ENCODE results near the gene PHF24.

The PHF24 gene

DNA sequence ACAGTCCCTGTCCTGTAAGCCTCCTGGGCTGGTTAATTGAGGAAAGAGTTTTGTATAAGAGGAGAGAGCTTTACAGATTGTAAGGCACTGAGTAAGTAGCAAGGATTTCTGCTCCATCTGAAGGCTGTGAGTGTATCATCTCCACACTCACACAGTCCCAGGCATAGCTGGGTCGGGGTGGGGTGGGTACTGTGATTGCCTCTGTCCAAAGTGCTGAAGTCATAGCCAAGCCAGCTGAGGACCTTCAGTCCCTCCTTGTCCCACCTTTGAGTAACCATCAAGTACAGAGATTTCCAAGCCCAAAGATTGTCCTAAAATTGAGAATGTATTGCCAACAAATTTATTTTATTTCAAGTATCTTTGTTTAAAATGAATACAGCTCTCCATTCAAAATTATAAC is 26.0 kb downstream of the PHF24 start:
- DNase-seq: no peak

DNA sequence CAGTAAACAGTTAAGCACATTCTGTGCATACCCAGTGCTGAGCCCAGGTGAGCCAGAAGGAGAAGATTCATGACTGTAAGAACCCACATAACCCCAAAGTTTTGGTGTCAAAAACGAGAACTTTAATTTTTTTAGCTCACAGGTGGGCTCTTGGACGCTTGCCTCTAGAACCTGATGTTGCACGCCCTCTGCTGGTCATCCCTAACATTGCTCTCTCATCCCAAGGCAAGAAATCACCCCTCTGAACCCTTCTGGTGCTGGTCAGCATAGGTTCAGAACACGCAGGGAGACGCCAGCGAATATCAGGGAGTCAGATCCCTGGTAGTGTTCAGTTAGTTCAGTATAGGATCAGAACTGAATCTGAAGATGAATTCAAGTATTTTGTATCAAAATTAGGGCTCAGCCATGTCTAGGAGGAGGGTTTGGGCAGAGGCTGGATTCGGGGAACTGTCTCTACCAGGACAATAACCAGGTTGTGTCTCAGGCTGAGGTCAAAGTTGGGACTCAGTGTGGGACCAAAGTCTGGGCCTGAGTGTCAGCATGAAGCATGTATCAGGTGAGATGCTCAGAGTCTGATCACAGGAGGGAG is 27.3 kb downstream of the PHF24 start:
- DNase-seq: peak; percentile 62

DNA sequence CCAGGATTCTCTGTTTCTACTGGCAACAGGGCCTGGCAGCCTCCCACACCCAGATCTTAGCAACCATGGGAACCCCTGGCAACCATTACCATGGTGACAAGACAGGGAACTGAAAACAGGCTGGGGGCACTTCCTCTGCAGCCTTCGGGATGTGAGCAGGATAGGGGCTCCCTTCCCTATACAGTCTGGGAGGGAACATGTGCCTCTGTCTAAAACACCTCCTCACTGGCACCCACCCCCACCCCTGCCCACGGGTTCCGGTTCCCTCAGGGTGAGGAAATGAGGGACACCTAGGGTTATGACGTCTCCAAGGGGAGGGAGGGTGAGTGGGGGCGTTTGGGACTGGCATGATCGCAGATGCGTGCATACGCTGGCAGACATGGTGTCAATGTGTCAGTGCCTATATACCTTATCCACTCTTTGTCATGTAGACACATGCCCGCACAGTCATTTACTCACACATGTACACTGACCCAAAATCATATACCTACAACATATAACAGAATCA is 28.5 kb downstream of the PHF24 start:
- DNase-seq: peak; percentile 57

DNA sequence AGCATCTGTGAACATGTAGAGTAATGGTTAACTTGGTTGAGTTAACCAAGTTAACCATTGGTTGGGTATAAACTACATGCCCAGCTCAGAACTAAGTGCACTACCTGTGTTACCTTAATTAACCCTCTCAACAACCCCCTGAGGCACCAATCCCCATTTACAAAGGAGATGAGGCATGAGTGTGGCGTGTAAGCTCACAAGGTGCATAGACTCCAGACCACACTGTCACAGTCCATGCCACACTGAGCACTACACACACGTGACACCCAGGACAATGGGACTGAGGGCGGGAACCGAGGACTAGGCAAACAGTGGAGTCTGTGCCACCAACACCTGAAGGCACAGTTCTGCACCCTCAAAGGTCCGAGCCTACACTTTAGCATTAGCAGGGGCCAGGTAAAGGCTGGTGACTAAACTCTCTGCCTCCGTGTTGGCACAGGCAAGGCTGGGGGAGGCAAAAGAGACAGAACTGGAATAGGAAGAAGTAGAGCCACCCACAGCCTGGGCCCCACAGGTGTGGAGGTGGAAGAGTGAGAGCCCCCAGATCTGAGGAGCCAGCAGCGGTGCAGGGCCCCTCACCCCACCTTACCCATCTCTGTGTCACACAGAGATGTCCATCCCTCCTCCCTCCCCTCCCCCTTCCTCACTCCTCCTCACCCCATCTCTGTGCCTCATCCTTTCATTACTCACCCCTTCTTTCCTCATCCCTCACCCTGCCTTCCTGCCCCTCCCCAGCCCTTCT is 29.2 kb downstream of the PHF24 start:
- peak; percentile 84 for DNase-seq

DNA sequence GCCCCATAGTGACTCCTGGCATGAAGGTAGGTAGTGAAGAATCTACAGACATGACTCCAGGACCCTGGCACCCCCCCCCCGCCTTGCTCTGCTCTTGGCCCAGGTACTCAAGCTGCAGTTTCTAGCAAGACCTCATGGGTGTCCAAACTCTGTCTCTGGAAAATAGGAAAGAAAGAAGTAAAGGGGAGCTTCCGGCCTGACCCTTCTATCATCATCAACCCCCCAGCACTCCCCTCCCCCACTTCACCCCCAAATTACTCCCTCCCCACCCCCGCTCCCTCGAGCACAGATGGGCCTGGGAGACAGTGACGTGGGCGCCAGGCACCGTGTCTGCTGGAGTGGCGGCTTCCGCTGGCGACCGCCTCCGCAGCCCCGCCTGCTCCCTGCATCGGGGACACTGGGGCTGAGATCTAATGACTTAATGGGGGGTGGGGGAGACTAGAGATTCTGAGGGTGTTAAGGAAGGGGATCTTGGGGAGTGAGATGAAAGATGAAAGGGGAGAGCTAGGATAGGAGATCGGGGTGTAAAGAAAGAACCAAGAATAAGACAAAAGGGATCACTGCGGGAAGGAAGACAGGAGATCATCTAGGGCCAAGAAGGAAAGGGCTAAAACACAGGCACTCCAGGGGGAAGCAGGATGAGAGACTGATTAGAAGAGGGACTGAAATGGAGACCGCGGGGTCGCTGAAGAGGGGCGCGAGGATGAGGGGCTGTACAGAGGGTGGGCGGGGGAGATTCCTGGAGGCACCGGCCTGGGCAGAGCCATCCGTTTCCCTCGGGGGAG is 30.3 kb downstream of the PHF24 start:
- DNase-seq: peak; percentile 25

DNA sequence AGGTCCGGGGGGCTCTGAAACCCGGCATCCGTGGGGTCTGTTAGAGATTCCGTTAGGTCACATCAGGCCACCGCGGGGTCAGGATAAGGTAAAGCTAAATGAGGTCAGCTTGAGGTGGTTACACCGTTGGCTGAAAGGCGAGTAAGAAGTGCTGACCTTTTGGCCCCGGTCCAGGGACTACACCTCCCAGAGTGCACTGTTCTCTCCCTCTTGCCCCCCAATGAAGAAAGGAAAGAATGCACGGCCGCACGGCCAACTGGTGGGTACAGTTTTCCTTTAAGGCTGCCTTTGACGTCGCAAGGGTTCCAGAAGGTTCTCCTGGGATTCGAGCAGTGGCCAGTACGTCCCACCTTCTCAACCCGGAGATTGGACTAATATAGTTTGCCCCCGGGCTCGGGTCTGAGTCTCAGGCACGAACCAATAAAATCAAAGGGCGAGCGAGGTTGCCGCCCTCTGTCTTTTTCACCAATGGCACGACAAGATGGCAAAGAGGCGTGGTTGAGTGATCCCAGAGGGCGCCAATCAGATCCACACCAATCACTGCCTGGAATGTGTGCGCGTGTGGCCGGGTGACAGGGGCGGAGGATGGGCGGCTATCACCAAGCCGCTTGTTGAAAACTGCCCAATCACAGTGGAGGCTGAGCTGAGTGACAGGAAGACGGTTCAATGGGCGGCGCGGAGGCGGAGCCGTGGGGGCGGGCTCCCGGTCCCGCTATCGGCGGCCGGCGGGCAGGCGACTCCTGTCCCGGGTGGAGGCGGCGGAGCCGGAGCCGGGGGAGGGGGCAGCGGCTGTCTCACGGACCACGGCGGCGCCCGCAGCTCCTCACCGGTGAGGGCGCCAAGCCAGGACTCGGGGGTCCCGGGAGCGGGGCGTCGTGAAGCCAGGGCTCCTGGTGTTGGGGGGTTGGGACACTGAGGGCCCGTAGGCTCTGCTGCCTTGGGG is 31.2 kb downstream of the PHF24 start, which contains the start of gene DNAJB5:
Gene DNAJB5 (plus strand): TSS at position 743 of the 943 bp plus-strand sequence. CDS start 886 bp downstream, outside the sequence.
- DNase-seq: peak; percentile 99

DNA sequence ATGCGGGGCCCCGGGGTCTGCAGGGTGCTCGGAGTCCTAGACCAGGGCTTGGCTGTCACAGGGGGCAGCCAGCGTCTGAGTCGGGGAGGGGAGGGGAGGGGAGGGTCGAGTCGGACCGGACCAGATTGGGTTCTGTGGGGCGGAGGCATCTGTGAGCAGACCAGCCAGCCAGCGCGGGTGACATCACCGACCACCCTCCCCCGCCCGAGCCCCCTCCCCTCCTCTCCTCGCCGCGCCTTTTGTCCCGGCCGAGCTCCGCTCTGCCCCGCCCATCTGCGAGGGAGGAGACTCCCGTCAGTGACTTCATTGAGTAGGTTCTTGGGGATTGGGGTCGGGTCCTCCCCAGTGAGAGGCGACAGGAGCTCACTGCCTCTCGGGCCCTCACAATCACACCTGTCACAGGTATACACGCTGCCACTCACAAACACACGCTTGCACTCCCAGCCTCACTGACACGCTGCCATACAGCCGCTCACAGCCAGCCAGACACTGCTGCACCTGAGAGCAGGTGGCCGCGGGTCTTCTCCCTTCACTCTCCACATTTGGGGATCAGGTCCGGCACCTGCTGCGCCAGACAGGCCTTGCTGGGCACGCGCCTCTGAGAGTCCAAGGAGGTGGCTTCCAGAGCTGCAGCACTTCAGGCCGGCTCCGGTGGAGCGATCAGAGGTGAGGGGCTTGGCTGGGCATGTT is 32.0 kb downstream of the PHF24 start:
- peak; percentile 75 for DNase-seq

DNA sequence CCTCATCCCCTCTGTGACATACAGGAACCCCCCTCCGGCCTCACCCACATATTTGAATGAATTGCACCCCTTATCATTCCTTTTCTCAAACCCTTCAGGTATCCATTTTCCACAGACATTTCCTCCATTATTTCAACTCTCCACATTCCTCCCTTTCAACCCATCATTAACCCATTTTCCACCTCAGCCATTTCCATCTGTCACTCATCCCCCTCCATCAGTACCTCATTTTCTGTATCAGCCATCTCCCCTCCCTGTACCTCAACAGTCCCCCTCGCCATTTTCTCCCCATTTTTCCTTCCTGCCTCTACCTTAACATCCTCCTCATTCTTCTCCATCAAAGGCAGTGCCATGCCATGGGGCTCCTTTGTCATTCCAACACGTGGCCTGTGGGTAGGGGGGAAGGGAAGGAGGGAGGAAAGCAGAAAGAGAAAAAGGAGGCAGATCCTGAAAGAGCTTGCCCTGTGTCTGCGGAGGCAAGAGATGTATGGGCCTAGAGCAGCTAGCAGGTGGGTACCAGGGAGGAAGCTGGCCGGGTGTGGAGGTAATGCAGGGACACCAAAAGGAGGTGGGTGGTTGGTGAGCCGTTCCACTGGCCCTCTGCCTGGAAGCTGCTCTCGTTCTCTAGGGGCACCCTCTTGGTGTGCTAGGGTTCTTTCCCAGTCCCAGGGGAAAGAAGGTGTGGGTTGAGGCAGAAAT is 33.0 kb downstream of the PHF24 start:
- DNase-seq: no peak

DNA sequence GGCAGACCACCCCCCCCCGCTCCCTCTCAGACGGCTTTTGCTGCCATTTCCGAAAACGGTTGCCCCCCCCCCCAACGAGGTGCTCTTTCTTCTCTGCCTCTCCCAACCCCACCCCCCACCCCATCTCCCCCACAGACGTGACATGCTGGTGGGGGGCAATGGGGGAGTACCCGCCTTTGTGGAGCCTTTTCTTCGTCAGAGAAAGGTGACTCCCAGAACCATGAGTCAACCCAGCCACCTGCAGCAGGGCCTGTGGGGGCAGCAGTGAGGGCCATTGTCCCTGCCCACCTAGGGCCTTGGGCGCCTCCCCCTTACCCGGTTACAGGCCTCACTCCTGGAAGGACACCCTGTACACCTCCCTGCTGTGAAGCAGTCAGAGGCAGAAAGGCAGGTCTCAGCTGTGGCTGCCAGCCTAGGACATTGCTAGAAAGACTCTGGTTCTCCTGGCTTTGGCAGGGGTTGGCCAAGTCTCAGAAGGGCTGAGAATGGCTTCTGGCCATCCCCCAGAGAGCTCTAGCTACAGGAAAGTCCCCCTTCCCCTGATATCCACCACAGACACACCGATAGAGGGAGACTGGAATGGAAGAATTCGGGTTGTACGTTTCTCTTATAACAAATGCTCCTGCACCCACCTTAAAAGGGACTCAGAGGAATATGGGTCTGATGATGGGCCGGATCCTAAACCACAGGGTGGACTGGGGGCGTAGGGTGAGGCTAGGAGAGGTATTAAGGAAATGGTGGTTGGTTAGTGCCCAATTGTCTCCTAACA is 33.7 kb downstream of the PHF24 start:
- peak; percentile 5 for DNase-seq

DNA sequence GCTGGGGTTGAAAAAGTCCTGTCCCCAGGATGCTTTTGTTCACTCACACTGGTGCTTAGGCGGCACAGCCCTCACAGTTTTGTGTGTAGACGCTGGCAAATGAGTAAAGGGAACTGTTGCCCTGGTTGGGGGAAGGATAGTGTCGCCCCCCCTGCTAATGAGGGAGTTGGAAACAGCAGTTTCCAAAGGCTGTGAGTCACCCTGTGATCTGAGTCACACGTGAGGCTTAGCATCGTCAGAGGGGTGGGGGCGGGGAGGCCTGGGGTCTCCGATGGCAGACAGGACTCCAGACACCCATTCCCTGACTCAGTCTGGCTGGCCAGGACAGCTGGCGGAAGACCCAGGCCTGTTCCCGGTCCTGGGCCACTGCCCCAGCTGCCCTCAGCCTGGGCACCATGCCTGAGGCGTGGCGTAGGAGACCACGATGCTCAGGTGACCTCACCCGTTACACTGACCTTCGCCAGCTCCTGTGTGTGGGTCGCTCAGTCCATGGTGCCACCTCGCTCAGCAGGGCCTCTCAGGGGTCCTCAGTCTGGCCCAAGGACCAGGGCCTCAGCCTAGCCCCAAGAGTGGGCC is 34.4 kb downstream of the PHF24 start:
- no peak for DNase-seq

DNA sequence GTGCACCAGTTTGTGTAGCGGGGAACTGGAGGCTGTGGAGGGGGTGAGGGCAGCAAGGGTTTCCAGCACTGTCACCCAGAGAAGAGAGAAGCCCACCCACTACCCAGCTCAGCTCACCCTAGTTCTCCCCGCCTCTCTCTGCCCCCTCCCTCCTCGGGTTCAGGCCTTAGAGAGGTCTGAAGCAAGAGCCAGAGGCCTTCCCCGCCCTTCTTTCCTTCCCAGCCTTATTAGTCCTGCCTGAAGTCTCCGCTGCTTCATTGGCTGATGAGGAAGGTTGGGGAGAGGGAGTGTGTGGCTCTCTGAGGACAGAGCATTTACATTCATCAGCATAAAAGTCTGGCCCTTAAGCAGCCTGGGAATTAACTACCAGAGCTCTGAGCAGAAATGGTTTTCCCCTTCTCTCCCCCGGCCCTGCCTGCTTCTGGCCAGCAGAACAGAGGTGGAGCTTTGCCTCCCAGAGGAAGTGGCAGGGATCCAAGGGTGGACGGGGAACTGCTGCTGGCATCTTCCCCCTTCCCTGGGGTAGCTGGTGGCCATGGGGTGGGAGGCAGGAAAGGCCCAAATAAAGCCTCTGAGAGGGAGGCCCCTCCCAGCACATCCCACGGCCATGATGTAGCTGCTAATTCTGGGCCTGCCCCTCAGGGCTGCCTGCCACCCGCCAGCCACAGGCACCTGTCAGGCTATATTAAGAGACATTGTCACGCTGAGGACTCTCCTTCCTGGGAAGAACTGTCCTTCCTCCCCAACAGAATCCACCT is 35.6 kb downstream of the PHF24 start:
- no peak for DNase-seq

DNA sequence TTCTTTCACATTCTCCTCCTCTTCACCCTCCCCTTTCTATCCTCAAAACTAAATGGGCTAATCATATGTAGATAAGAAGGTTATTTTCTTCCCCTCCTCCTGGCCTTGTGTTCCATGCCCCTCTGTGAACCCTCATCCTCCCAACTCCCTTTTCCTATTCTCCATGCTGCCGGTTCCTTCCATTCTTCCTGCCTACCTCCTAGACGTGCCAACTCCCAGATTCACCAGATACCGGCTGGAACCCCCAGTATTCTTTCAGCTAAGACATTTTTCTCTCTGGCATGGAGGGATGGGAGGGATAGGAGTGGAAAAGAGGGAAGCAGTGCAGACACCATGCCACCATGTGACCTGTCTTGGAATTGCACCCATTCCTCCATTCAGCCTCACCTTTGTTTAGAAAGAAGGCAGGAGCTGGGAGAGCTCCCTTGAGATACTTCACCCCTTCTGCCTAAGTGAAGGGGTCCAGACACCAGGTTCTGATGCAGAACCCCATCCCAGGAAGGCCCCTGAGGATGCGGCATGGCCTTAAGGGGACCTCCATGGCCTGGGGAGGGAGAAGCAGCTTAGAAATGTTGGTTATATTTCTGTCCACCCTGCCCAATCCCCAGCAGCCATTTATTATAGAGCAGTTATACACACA is 36.3 kb downstream of the PHF24 start:
- peak; percentile 24 for DNase-seq

DNA sequence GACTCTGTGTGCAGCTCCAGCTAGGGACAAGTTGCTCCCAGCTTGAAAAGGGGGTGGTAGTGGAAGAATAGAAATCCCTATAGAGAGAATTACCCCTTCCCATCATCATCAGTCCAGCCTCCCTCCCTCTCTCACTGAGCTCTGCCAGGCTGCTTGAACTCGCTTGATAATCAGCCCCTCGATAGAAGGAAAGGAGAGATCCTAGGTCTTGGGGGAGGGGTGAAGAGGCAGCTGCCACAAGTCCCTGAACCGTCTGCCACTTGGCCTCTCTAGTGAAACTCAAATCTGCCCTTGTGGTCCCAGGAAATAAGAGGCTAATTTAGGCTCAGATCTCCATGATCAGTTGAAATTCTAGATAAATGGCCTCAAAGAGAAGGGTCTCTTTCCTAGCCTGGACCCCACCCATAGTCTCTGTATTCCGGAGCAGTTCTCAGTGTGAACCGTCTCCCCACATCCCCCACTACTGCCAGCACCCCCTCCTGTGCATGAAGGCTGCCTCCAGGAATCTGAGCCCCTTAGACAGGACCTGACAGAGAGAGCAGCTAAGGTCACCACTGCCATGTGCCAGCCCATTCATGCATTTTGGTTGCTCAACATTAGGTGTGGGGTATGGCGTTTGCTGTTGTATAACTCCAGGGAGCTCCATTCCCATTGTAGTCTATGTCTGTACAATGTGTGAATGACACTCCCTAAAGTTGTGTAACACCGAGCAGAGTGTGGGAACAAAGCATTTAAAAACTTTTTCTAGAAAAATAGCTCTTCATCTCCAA is 37.0 kb downstream of the PHF24 start:
- no peak for DNase-seq

DNA sequence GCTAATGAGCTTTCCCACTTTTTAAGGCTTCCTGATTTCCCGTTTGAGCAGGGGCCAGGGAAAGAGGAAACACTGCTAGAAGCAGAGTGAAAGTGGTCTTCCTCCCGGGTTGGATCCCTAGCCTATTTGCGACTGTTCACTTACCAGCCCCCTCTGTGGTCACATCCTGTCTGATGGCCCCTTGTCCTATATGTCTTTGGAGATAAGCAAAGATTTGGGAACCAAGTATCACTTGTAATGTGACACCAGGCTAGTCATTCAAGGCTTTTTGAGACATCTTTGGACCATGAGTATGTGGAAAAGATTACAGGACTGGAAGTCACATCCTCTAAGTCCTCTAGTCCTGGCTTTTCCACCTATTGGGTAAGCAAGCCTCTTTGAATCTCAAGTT is 37.6 kb downstream of the PHF24 start:
- DNase-seq: no peak

DNA sequence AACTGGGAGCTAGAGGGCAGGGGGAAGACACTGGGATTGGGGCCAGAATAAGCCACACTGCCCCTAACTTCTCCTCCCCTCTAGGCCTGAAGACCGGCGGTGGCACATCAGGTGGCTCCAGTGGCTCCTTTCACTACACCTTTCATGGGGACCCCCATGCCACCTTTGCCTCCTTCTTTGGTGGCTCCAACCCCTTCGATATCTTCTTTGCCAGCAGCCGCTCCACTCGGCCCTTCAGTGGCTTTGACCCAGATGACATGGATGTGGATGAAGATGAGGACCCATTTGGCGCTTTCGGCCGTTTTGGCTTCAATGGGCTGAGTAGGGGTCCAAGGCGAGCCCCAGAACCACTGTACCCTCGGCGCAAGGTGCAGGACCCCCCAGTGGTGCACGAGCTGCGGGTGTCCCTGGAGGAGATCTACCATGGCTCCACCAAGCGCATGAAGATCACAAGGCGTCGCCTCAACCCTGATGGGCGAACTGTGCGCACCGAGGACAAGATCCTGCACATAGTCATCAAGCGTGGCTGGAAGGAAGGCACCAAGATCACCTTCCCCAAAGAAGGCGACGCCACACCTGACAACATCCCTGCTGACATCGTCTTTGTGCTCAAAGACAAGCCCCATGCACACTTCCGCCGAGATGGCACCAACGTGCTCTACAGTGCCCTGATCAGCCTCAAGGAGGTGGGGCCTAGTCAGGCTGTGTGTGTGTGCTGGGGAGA is 38.3 kb downstream of the PHF24 start:
- no peak for DNase-seq

DNA sequence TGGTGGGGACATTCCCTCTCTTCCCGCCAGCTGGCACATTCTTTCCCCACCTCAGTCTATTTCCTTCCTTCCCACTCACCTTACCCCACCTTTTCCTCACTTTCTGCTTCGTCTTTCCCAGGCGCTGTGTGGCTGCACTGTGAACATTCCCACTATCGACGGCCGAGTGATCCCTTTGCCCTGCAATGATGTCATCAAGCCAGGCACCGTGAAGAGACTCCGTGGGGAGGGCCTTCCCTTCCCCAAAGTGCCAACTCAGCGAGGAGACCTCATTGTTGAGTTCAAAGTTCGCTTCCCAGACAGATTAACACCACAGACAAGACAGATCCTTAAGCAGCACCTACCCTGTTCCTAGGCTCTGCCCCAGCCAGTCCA is 38.8 kb downstream of the PHF24 start:
- no peak for DNase-seq

DNA sequence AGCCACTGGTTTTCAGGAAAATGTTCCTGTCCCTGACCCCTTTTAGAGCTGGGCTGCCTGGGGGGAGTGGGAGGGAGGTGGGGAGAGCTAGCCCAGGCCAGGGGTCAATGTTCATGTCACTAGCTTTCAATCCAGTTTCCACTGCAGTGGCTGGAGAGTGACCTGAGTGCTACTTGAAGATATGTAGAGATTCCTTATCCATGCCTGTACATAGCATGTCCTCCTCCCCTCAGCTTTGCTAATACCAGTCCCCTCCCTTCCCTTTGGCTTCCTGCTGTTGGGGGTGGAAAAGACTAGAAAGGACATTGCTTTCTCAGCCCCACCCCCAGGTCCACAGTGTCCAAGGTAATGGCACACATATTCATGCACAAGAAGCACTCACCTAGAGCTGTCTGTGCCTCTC is 39.3 kb downstream of the PHF24 start:
- no peak for DNase-seq

Measured in NCI-H345 (cell line).